BJ (cell line): ENCODE measurements around the gene ITGB3. TPM values are rescaled to one million over a fixed set of nuclear protein-coding genes. Genes with fewer than 3 reads are reported as not detected.

Experiments used
- CTCF ChIA-PET: fragments of 350-600 bp; formaldehyde crosslinking; extraction: SDS; loops from one replicate; lab custom pipeline; 2021; ENCODE audit warnings: antibody characterized with exemption, inconsistent platforms; lab: Yijun Ruan, JAX
- POLR2A ChIA-PET: fragments of 300-600 bp; sonication (Branson Sonifier 250); formaldehyde crosslinking; extraction: SDS; loops from one replicate; lab custom pipeline; 2021; ENCODE audit warnings: antibody characterized with exemption; lab: Charles Lee
- DNase-seq: peaks from one replicate; pipeline ENCODE4 v3.0.0-alpha.2; 2011; ENCODE audit warnings: low read depth
- H3K27me3 ChIP-seq: 2 replicates; pipeline ENCODE4 v1.6.0; 2011; ENCODE audit warnings: low read length; ENCODE audit not compliant: control insufficient read depth, insufficient read depth
- H3K36me3 ChIP-seq: 2 replicates; pipeline ENCODE4 v1.5.1; 2011; ENCODE audit warnings: low read length; ENCODE audit not compliant: control insufficient read depth, insufficient read depth
- H3K4me3 ChIP-seq: 2 replicates; pipeline ENCODE4 v1.5.1; 2011; ENCODE audit warnings: low read depth, mild to moderate bottlenecking, control low read depth, low read length
- polyA plus RNA-seq: library from polyadenylated mRNA; depleted of rRNA; stranded (reverse); fragments of >200 nt; gene quantifications from 2 replicates; pipeline ENCODE4 v1.2.3, GENCODE V29; 2011
- TF ChIP-seq, protein P1 (sequence below): IDR thresholded peaks from 2 replicates; pipeline ENCODE4 v1.5.1; 2011; ENCODE audit warnings: low read depth, mild to moderate bottlenecking, control low read depth, inconsistent platforms, low read length, moderate library complexity; ENCODE audit not compliant: insufficient read depth

The ITGB3 gene
- polyA plus RNA-seq, 1 experiment = 6.3 TPM

- Histone ChIP-seq H3K4me3 (no peak overlapping the region), H3K27me3 (no peaks in the 10 kb centered on the region), H3K36me3 (no peaks in the 10 kb centered on the region)
- CTCF ChIA-PET = no interaction called here
- no peak for DNase-seq
- TF ChIP-seq, protein P1, sequence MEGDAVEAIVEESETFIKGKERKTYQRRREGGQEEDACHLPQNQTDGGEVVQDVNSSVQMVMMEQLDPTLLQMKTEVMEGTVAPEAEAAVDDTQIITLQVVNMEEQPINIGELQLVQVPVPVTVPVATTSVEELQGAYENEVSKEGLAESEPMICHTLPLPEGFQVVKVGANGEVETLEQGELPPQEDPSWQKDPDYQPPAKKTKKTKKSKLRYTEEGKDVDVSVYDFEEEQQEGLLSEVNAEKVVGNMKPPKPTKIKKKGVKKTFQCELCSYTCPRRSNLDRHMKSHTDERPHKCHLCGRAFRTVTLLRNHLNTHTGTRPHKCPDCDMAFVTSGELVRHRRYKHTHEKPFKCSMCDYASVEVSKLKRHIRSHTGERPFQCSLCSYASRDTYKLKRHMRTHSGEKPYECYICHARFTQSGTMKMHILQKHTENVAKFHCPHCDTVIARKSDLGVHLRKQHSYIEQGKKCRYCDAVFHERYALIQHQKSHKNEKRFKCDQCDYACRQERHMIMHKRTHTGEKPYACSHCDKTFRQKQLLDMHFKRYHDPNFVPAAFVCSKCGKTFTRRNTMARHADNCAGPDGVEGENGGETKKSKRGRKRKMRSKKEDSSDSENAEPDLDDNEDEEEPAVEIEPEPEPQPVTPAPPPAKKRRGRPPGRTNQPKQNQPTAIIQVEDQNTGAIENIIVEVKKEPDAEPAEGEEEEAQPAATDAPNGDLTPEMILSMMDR = no peak
- POLR2A ChIA-PET = no interaction called here
These were observed 44.2 kb downstream of the ITGB3 start for GRCh38 chr17:47297661-47298400.

DNA sequence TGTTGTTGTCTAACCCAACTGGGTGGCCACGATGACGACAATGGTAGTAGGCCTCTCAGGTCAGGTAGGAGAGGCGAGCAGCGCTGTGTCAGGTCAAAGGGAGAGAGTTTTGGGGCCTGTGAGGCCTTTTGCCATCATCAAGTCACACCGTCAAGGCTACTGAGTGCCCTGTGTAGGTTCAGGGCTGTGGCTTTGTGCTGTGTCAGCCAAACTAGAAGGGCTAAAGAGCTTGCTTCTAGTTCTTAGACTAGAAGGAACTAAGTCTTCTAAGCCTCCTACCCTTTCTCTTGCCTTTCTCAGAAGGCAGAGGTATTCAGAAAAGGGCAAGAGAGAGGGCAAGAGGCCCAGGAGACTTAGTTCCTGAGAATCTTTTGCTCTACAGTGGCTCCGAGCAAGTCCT lies 45.1 kb downstream of the ITGB3 start:
- Histone ChIP-seq H3K27me3 (no peaks in the 10 kb centered on the region), H3K4me3 (no peak overlapping the region), H3K36me3 (no peaks in the 10 kb centered on the region)
- TF ChIP-seq, protein P1 = no peak
- DNase-seq = no peak
- CTCF ChIA-PET = no interaction called here
- POLR2A ChIA-PET = no interaction called here

DNA sequence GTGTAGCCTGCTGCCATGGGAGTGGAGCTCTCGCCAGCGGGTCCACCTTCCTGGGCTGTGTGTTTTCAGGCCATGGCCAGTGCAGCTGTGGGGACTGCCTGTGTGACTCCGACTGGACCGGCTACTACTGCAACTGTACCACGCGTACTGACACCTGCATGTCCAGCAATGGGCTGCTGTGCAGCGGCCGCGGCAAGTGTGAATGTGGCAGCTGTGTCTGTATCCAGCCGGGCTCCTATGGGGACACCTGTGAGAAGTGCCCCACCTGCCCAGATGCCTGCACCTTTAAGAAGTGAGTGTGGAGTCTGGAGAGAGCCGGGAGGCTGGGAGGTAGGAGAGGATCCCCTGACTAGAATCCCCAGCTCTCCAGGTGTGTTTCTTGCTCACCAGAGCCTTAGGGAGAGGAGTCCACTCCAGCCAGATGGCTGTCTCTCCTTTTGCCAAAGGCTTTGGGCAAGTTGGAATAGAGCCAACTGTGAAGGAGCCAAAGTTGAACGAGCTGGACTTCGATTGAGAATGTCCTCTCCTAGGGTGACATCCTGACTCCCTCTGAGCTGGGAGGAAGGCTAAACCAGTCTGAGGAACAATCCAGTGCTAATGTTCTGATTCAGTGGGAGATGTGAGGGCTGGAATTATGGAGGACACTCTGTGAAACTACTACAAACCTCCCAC lies 45.7 kb downstream of the ITGB3 start:
- CTCF ChIA-PET = no interaction called here
- TF ChIP-seq, protein P1 = no peak
- POLR2A ChIA-PET = no interaction called here
- Histone ChIP-seq H3K27me3 (no peaks in the 10 kb centered on the region), H3K36me3 (no peaks in the 10 kb centered on the region), H3K4me3 (no peak overlapping the region)
- no peak for DNase-seq

DNA sequence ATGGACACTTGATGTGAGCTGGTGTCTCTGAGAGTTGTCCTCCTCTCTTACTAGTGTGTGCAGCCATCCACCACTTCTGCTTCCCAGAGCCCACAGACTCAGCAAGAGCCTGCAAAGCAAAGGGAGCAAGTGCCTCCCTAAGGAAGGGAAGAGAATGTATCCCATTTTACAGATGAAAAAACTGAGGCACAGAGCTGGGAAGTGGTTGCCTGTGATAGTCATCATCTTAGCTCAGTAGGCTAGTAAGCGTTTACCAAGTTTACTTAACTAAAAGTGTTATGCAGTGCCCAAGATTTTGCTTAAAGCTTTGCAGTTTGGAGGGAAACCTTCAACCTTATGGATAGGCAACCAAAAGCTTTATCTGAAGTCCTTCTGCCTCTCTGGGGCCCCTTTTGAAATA lies 47.1 kb downstream of the ITGB3 start:
- Histone ChIP-seq H3K36me3 (no peaks in the 10 kb centered on the region), H3K27me3 (no peaks in the 10 kb centered on the region), H3K4me3 (no peak overlapping the region)
- no peak for DNase-seq
- CTCF ChIA-PET = interaction anchor here (1.5 kb wide), 1 partner anchor 71 kb away, joined by 4 read pairs; no protein-coding TSS in a partner anchor
- TF ChIP-seq, protein P1 = no peak
- POLR2A ChIA-PET = no interaction called here

GRCh38 chr17:47301161-47301560 lies 47.5 kb downstream of the ITGB3 start:
- H3K27me3 ChIP-seq = no peaks in the 10 kb centered on the region
- POLR2A ChIA-PET = no interaction called here
- no peak overlapping the region for H3K4me3 ChIP-seq
- no peak for DNase-seq
- H3K36me3 ChIP-seq = no peaks in the 10 kb centered on the region
- TF ChIP-seq, protein P1 = no peak
- CTCF ChIA-PET = interaction anchor here (1.5 kb wide), 1 partner anchor 71 kb away, joined by 4 read pairs; no protein-coding TSS in a partner anchor
